GM20000 (cell line): Measurements from ENCODE around the gene PERP.
"Not testable (repeated sequence)": the region's sequence is repeated elsewhere in the genome, so short reads cannot be mapped to it uniquely, and the experiment has no call there.

Source experiments
- DNase-seq: peaks from one replicate; pipeline ENCODE4 v3.0.0; 2012; ENCODE audit warnings: low spot score
- TF ChIP-seq, protein P1 (sequence below): IDR thresholded peaks from 2 replicates; pipeline ENCODE4 v1.5.1; 2012; ENCODE audit warnings: mild to moderate bottlenecking, control low read depth; ENCODE audit errors: extremely low read depth, missing control alignments

PERP gene

DNA sequence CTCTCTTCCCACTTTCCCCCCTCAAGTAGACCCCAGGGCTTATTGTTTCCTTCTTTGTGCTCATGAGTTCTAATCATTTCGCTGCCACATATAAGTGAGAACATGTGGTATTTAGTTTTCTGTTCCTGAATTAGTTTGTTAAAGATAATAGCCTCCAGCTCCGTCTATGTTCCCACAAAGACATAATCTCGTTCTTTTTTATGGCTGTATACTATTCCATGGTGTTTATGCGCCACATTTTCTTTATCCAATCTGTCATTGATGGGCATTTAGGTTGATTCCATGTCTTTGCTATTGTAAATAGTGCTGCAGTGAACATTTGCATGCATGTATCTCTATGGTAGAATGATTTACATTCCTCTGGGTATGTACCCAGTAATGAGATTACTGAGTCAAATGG is 16.9 kb upstream of the PERP start:
- TF ChIP-seq, protein P1, sequence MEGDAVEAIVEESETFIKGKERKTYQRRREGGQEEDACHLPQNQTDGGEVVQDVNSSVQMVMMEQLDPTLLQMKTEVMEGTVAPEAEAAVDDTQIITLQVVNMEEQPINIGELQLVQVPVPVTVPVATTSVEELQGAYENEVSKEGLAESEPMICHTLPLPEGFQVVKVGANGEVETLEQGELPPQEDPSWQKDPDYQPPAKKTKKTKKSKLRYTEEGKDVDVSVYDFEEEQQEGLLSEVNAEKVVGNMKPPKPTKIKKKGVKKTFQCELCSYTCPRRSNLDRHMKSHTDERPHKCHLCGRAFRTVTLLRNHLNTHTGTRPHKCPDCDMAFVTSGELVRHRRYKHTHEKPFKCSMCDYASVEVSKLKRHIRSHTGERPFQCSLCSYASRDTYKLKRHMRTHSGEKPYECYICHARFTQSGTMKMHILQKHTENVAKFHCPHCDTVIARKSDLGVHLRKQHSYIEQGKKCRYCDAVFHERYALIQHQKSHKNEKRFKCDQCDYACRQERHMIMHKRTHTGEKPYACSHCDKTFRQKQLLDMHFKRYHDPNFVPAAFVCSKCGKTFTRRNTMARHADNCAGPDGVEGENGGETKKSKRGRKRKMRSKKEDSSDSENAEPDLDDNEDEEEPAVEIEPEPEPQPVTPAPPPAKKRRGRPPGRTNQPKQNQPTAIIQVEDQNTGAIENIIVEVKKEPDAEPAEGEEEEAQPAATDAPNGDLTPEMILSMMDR, result no peak
- DNase-seq, result no peak

DNA sequence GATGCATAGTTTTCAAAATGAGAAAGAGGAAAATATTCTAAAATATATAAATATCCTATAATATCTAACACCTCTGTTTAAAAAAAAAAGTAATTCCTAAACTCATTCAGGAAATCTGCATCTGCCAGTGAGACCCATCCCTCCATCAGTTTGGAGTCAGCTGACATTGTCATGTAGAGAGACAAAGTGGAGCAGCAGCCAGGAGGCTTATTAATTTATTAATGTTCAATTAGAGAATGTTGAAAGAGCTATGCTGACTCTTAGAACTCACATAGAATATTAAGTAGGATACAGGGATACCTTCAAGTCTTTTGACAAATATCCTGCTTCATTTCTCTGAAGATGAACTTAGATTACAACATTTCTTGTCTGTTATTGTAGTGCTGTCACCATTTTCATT is 12.8 kb upstream of the PERP start:
- no peak for DNase-seq
- TF ChIP-seq, protein P1, result no peak

DNA sequence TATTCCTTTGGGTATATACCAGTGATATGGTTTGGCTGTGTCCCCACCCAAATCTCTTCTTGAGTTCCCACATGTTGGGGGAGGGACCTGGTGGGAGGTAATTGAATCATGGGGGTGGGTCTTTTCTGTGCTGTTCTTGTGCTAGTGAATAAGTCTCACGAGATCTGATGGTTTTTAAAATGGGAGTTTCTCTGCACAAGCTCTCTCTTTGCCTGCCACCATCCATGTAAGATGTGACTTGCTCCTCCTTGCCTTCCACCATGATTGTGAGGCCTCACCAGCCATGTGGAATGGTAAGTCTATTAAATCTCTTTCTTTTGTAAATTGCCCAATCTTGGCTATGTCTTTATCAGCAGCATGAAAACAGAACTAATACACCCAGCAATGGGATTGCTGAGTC is 12.0 kb upstream of the PERP start:
- DNase-seq, result not testable (repeated sequence)

DNA sequence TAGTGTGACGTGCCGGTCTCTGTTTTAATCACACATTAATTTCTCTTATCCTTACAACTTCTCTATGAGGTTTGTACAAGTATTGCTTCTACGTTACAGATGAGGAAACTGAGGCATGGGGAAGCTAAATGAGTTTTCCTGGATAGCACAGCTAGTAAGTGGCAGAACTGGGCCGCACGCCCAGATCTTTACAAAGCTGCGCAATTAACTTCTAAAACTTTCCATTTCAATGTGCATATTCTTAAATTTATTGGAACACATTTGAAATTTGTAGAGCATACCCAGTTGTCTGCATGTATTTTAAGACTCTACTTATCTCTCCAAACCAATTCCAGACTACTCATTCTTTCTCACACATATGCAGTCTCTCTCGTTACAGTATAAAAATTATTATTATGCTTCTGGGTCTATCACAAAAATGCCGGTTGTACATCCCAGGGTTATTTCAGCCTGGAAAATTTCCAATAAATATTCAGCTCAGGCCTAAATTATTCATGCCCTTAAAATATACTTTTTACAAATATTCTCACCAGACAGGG is 10.2 kb upstream of the PERP start:
- TF ChIP-seq, protein P1, result no peak
- DNase-seq, result no peak

DNA sequence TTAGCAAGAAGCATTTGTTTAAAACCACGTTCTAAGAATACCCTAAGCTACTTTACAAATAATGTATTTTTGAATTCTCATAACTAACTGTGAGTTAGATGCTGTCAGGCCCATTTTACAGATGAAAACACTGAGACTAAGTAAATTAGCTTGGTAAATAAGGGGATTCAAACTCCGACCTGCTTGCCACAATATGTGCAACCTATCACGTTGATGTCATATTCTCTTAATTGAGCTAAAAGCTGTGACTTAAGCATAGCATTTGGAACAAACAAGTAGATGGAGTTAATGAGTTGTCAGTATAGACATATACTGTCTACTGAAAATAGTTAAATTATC is 9.4 kb upstream of the PERP start:
- no peak for DNase-seq
- TF ChIP-seq, protein P1, result no peak

DNA sequence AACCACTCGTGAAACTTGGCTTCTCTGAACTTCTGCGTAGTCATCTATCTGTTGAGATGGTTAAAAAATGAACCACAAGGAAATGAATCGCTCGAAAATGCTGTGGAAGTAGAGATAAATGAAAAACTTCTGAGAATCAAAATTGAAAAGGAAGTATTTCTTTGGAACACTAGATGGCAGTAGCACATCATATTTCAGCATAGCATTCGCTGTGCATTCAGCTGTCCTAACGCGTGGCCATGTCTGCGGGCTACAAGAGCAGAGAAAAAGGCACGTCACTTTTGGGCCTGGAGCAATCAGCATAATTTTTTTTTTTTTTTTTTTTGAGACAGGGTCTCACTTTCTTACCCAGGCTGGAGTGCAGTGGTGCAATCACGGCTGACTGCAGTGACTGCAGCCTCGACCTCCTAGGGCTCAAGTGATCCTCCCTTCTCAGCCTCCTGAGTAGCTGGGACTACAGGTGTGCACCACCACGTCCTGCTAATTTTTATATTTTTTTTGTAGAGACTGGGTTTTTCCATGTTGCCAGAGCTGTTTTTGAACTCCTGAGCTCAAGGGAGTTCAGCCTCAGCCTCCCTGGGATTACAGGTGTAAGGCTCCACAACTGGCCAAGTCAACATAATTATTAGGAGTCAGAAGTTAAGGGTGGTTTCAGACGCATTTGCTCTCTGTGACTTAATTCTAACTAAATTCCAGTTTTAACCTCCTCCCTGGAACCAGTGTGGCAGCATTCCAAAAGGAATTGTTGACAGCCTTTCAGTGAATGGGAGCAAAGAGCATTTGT is 8.8 kb upstream of the PERP start:
- peak; percentile 68 for DNase-seq
- TF ChIP-seq, protein P1, result peak; percentile 22

DNA sequence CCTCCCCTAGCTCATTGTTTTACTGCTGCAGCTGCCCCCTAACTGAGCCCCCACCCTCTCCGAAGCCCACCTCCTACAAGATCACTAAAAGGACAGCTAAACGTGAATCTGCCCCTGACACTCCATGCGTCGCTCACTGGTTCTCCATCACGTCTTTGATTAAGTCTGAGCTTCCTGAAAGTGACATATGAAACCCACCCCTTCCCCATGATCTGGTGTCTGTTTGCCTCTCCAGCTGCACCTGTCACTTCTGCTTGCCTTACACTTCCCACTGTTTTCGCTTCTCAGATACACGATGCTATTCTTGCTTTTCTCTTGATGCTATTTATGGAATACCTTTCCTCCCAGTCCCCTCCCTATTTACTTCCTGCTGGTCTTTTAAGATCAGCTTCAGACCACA is 8.0 kb upstream of the PERP start:
- no peak for DNase-seq
- TF ChIP-seq, protein P1, result no peak

DNA sequence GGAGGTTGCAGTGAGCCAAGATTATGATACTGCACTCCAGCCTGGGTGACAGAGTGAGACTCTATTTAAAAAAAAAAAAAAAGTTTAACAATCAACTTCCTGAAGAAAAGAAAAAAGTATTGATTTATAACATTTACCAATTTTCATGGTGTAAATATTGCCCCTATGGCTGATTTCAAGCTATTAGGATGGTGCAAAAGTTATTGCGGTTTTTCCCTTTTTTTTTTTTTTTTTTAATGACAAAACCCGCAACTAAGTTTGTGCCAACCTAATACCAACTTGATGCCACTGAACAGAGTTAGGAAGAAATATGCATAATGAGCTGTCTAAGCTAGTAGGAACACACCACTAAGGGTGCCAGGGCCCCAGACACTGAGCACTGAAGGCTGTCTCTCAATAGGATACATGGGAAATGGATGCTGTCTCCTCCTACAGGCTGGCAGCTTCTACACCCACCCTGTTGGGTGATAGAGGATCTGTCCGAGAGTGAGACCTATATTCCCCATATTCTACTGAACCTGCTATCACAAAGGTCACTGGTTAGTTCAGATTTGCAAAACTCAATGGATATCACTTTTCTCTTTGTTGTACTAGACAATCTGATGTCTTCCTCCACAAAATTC is 6.5 kb upstream of the PERP start:
- no peak for DNase-seq
- TF ChIP-seq, protein P1, result no peak
